Activated B cell treated with CpG ODN at 0.5 μM for 24 hours (primary cell): Measurements from ENCODE around the gene PNP. TPM values are rescaled to one million over a fixed set of nuclear protein-coding genes. Genes with fewer than 3 reads are reported as not detected.
A peak's percentile ranks its signal among the peaks of the same experiment; 100 is the strongest.

Source experiments
- ATAC-seq: fragments of 200-7000 bp; cut with Tn5 transposase; one replicate; pipeline ENCODE4 v1.10.0; 2021; ENCODE audit warnings: low read depth, mild to moderate bottlenecking, moderate library complexity
- CTCF ChIA-PET: fragments of 350-600 bp; sonication (Branson Sonifier 250); formaldehyde crosslinking; loops from one replicate; lab custom pipeline; 2021; ENCODE audit warnings: antibody characterized with exemption; lab: Charles Lee
- POLR2A ChIA-PET: fragments of 350-600 bp; sonication (Branson Sonifier 250); formaldehyde crosslinking; loops from one replicate; lab custom pipeline; 2021; ENCODE audit warnings: antibody characterized with exemption; lab: Charles Lee
- DNase-seq: peaks from one replicate; pipeline ENCODE4 v3.0.0; 2022
- H3K27ac Mint-ChIP-seq: one replicate; pipeline ENCODE4 v1.8.0; 2020; ENCODE audit warnings: mixed read lengths
- H3K27me3 Mint-ChIP-seq: one replicate; pipeline ENCODE4 v1.8.0; 2021; ENCODE audit warnings: mixed read lengths
- H3K36me3 Mint-ChIP-seq: one replicate; pipeline ENCODE4 v1.8.0; 2021; ENCODE audit warnings: low read depth, mixed read lengths
- H3K4me1 Mint-ChIP-seq: one replicate; pipeline ENCODE4 v1.8.0; 2021; ENCODE audit warnings: mixed read lengths
- H3K4me3 Mint-ChIP-seq: one replicate; pipeline ENCODE4 v1.8.0; 2020; ENCODE audit warnings: mild to moderate bottlenecking, mixed read lengths
- H3K9me3 Mint-ChIP-seq: one replicate; pipeline ENCODE4 v1.8.0; 2020; ENCODE audit warnings: mixed read lengths
- CTCF ChIP-seq: fragments of 200-600 bp; IDR thresholded peaks from one replicate; pipeline ENCODE4 v1.8.0; 2022; ENCODE audit warnings: antibody characterized with exemption, mild to moderate bottlenecking
- intact Hi-C: fragments of 100-400 bp; cut with micrococcal nuclease; formaldehyde crosslinking; loops from one replicate; pipeline ENCODE4 v1.15.1; 2024
- total RNA-seq: library from RNA; stranded (reverse); gene quantifications from 2 replicates; pipeline ENCODE4 v1.2.3, GENCODE V29; 2022

PNP gene
- total RNA-seq, 1 donor from 2014 or later: 88.0 TPM

GRCh38 chr14:20478894-20479293 lies 9.7 kb downstream of the PNP start:
- intact Hi-C loops: no loop called here
- ATAC-seq: no peak
- Mint-ChIP-seq H3K27me3 (no peaks in the 10 kb centered on the region), H3K36me3 (peaks cover 49% of the 10 kb centered on the region), H3K27ac (no peak overlapping the region), H3K4me3 (no peak overlapping the region), H3K9me3 (no peaks in the 10 kb centered on the region), H3K4me1 (peaks cover 33% of the 10 kb centered on the region)
- CTCF ChIA-PET: interaction anchor here (3.9 kb wide), 1 partner anchor 64 kb away, joined by 13 read pairs; the partner anchor contains the start of gene TEP1
- DNase-seq: no peak
- POLR2A ChIA-PET: interaction anchor here (0.6 to 2.6 kb wide), 4 partner anchors 9 to 66 kb away, joined by 3 to 9 read pairs (median 6); partner anchors contain the start of gene PNP
- no peak for TF ChIP-seq CTCF

GRCh38 chr14:20482382-20482781 lies 13.2 kb downstream of the PNP start:
- TF ChIP-seq CTCF: no peak
- Mint-ChIP-seq H3K4me1 (peaks cover 24% of the 10 kb centered on the region), H3K4me3 (no peak overlapping the region), H3K27me3 (no peaks in the 10 kb centered on the region), H3K36me3 (peaks cover 14% of the 10 kb centered on the region), H3K9me3 (no peaks in the 10 kb centered on the region), H3K27ac (no peak overlapping the region)
- POLR2A ChIA-PET: interaction anchor here (0.9 to 1.1 kb wide), 3 partner anchors 9 to 27 kb away, joined by 3 read pairs; partner anchors contain the start of gene APEX1
- DNase-seq (no peak), ATAC-seq (no peak)
- CTCF ChIA-PET: no interaction called here
- intact Hi-C loops: no loop called here

GRCh38 chr14:20485900-20486299 lies 16.7 kb downstream of the PNP start:
- intact Hi-C loops: no loop called here
- TF ChIP-seq CTCF: no peak
- no peak for DNase-seq
- H3K9me3 Mint-ChIP-seq: no peaks in the 10 kb centered on the region
- ChIA-PET POLR2A (no interaction called here), CTCF (no interaction called here)
- no peak overlapping the region for H3K27ac Mint-ChIP-seq
- H3K27me3 Mint-ChIP-seq: no peaks in the 10 kb centered on the region
- ATAC-seq: no peak
- H3K4me3 Mint-ChIP-seq: no peak overlapping the region
- H3K4me1 Mint-ChIP-seq: peaks cover 44% of the 10 kb centered on the region
- no peaks in the 10 kb centered on the region for H3K36me3 Mint-ChIP-seq

- CTCF ChIA-PET: interaction anchor here (1.7 kb wide), 1 partner anchor 71 kb away, joined by 9 read pairs; no protein-coding TSS in a partner anchor
- Mint-ChIP-seq H3K27me3 (no peaks in the 10 kb centered on the region), H3K4me1 (peaks cover 54% of the 10 kb centered on the region), H3K36me3 (no peaks in the 10 kb centered on the region), H3K27ac (peak overlapping the region; percentile 51), H3K4me3 (no peak overlapping the region), H3K9me3 (no peaks in the 10 kb centered on the region)
- POLR2A ChIA-PET: interaction anchor here (0.8 to 1.3 kb wide), 3 partner anchors 17 to 32 kb away, joined by 3 to 4 read pairs (median 4); partner anchors contain the start of gene APEX1
- ATAC-seq (no peak), DNase-seq (no peak)
- no peak for TF ChIP-seq CTCF
- intact Hi-C loops: no loop called here
Observed at GRCh38 chr14:20486684-20487395, 17.6 kb downstream of the PNP start.

- ChIA-PET CTCF (interaction anchor here (0.6 to 1.7 kb wide), 2 partner anchors 25 to 72 kb away, joined by 3 to 9 read pairs; no protein-coding TSS in a partner anchor), POLR2A (interaction anchor here (0.8 to 3.8 kb wide), 4 partner anchors 17 to 32 kb away, joined by 3 to 39 read pairs (median 4); partner anchors contain the start of genes APEX1 and PIP4P1)
- H3K36me3 Mint-ChIP-seq: no peaks in the 10 kb centered on the region
- no peaks in the 10 kb centered on the region for H3K9me3 Mint-ChIP-seq
- no peak overlapping the region for H3K4me3 Mint-ChIP-seq
- DNase-seq (no peak), ATAC-seq (no peak)
- intact Hi-C loops: no loop called here
- TF ChIP-seq CTCF: no peak
- no peak overlapping the region for H3K27ac Mint-ChIP-seq
- peaks cover 56% of the 10 kb centered on the region for H3K4me1 Mint-ChIP-seq
- H3K27me3 Mint-ChIP-seq: no peaks in the 10 kb centered on the region
Observed at GRCh38 chr14:20487396-20487725, 18.2 kb downstream of the PNP start.
